Prostate gland (tissue), 2 donors: ENCODE results near the gene LHX4.

Experiments
- POLR2A ChIP-seq: fragments of 450-650 bp; IDR thresholded peaks from one replicate; pipeline ENCODE4 v1.6.1; 2016; ENCODE audit warnings: antibody characterized with exemption, mild to moderate bottlenecking
- POLR2AphosphoS5 ChIP-seq: sonication (generic); formaldehyde crosslinking; IDR thresholded peaks from one replicate; pipeline ENCODE4 v1.6.1; 2017; ENCODE audit warnings: antibody characterized with exemption
- TF ChIP-seq, protein P1 (sequence below), 4 experiments: fragments of 200-600 bp in 2 of 4; fragments of 450-650 bp in 2 of 4; sonication (generic) in 2 of 4; IDR thresholded peaks; 1 replicate in 3 of 4; 2 replicates in 1 of 4; pipeline ENCODE4 v1.5.1; 2016 to 2019; ENCODE audit warnings: antibody characterized with exemption in 4 of 4, mild to moderate bottlenecking in 2 of 4, moderate library complexity in 2 of 4

- TF ChIP-seq, protein P1, sequence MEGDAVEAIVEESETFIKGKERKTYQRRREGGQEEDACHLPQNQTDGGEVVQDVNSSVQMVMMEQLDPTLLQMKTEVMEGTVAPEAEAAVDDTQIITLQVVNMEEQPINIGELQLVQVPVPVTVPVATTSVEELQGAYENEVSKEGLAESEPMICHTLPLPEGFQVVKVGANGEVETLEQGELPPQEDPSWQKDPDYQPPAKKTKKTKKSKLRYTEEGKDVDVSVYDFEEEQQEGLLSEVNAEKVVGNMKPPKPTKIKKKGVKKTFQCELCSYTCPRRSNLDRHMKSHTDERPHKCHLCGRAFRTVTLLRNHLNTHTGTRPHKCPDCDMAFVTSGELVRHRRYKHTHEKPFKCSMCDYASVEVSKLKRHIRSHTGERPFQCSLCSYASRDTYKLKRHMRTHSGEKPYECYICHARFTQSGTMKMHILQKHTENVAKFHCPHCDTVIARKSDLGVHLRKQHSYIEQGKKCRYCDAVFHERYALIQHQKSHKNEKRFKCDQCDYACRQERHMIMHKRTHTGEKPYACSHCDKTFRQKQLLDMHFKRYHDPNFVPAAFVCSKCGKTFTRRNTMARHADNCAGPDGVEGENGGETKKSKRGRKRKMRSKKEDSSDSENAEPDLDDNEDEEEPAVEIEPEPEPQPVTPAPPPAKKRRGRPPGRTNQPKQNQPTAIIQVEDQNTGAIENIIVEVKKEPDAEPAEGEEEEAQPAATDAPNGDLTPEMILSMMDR (IDR thresholded peaks at IDR 0.05) = no peak
- TF ChIP-seq POLR2A (no peak), POLR2AphosphoS5 (no peak)
Measured at GRCh38 chr1:180246579-180246978, 16.5 kb downstream of the LHX4 start.
